RWPE2 (cell line): ENCODE data around the gene L3MBTL4.

ENCODE experiments used
- ATAC-seq: fragments of 200-7000 bp; cut with Tn5 transposase; 3 replicates; pipeline ENCODE4 v1.9.1; 2021; ENCODE audit warnings: low read depth
- DNase-seq: peaks from one replicate; pipeline ENCODE4 v3.0.0-alpha.2; 2020; ENCODE audit warnings: low spot score
- H3K27ac ChIP-seq: fragments of 450-650 bp; 2 replicates; pipeline ENCODE4 v1.5.1; 2017; ENCODE audit warnings: mild to moderate bottlenecking; ENCODE audit not compliant: poor library complexity, severe bottlenecking
- H3K27me3 ChIP-seq: fragments of 250-450 bp; sonication (Bioruptor Pico); 2 replicates; pipeline ENCODE4 v1.5.1; 2021; ENCODE audit warnings: mild to moderate bottlenecking, moderate library complexity; ENCODE audit not compliant: insufficient read depth, poor library complexity, severe bottlenecking
- H3K36me3 ChIP-seq: fragments of 250-450 bp; sonication (Bioruptor Pico); 2 replicates; pipeline ENCODE4 v1.5.1; 2020; ENCODE audit warnings: low read depth, mild to moderate bottlenecking, moderate library complexity
- H3K4me1 ChIP-seq: fragments of 250-450 bp; sonication (Bioruptor Pico); 2 replicates; pipeline ENCODE4 v1.5.1; 2021; ENCODE audit warnings: mild to moderate bottlenecking, moderate library complexity; ENCODE audit not compliant: insufficient read depth, poor library complexity, severe bottlenecking
- H3K4me3 ChIP-seq: fragments of 250-450 bp; sonication (Bioruptor Pico); 2 replicates; pipeline ENCODE4 v1.5.1; 2021; ENCODE audit warnings: mild to moderate bottlenecking, moderate library complexity; ENCODE audit not compliant: severe bottlenecking
- H3K9me3 ChIP-seq: fragments of 250-450 bp; sonication (Bioruptor Pico); 2 replicates; pipeline ENCODE4 v1.5.1; 2021; ENCODE audit warnings: mild to moderate bottlenecking, moderate library complexity; ENCODE audit not compliant: severe bottlenecking
- CTCF ChIP-seq: fragments of 450-650 bp; IDR thresholded peaks from one replicate; pipeline ENCODE4 v1.5.1; 2017; ENCODE audit warnings: mild to moderate bottlenecking, moderate library complexity; ENCODE audit not compliant: poor library complexity, severe bottlenecking

Gene L3MBTL4

GRCh38 chr18:6059551-6059950 lies 355.2 kb downstream of the L3MBTL4 start:
- Histone ChIP-seq H3K27me3 (no peaks in the 10 kb centered on the region), H3K9me3 (no peaks in the 10 kb centered on the region), H3K4me1 (no peaks in the 10 kb centered on the region), H3K27ac (no peak overlapping the region), H3K36me3 (no peaks in the 10 kb centered on the region), H3K4me3 (no peak overlapping the region)
- no peak for TF ChIP-seq CTCF
- DNase-seq (no peak), ATAC-seq (no peak)

- no peak for TF ChIP-seq CTCF
- Histone ChIP-seq H3K36me3 (no peaks in the 10 kb centered on the region), H3K4me1 (no peaks in the 10 kb centered on the region), H3K4me3 (no peak overlapping the region), H3K27me3 (no peaks in the 10 kb centered on the region), H3K27ac (no peak overlapping the region), H3K9me3 (no peaks in the 10 kb centered on the region)
- DNase-seq (no peak), ATAC-seq (no peak)
These were observed 355.8 kb downstream of the L3MBTL4 start for GRCh38 chr18:6058941-6059340.

DNA sequence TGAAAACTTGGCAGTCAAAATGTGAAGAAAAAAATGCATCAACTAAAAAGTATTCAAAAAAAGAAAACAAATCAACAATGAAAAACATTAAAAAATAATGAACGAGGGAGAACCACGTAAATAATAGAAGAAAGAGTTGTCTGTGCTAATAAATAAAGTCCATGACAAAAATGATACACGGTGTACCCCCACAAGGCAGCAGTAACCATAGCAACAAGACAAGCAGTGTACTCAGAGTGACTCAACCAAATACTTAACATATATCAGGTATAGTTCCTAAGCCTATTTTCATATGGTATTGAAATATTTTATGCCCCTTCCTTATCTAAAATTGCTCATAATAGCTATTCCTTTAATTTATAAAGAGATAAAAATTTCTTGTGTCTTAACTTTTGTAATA lies 357.1 kb downstream of the L3MBTL4 start:
- TF ChIP-seq CTCF, result no peak
- no peak overlapping the region for H3K27ac ChIP-seq
- DNase-seq (no peak), ATAC-seq (no peak)
- no peak overlapping the region for H3K4me3 ChIP-seq
- no peaks in the 10 kb centered on the region for H3K27me3 ChIP-seq
- H3K36me3 ChIP-seq, result no peaks in the 10 kb centered on the region
- no peaks in the 10 kb centered on the region for H3K4me1 ChIP-seq
- H3K9me3 ChIP-seq, result no peaks in the 10 kb centered on the region

DNA sequence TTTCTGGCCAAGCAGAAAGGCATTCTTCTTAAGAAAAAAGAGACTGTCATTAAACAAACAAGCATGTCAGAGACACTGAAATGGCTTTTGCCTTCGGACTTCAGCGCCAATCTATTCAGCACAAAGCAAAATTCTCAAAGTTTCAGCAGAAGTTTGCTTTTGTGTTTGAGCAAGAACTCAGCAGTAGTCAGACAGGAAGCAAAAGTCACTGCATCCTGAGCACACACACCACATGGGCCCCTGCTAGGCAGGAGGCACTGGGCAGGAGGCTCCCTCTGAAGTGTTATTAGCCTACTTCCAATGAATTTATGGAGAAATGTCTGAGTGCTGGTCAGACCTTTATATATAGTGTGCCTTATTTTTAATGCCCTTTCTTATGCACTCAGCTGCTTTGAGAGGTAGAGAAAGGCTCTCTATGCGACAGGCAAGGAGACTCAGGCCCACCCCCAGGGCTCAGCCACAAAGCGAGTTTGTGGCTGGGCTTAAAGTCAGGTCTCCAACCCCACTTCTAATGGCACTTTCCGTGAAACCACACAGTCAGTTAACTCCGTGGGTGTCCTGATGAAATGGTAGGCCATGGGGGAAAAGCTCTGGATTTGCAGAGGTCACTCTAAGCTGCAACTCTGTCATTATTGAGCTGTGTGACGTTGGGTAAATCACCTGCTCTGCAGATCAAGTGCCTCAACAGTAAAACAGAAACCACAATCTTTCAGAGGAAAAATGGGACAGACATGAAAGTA lies 358.4 kb downstream of the L3MBTL4 start:
- Histone ChIP-seq H3K27me3 (no peaks in the 10 kb centered on the region), H3K4me3 (no peak overlapping the region), H3K27ac (no peak overlapping the region), H3K4me1 (no peaks in the 10 kb centered on the region), H3K36me3 (no peaks in the 10 kb centered on the region), H3K9me3 (no peaks in the 10 kb centered on the region)
- DNase-seq (no peak), ATAC-seq (0 out of 3 replicates have a peak, but pooled peaks have one; percentile 31)
- no peak for TF ChIP-seq CTCF

DNA sequence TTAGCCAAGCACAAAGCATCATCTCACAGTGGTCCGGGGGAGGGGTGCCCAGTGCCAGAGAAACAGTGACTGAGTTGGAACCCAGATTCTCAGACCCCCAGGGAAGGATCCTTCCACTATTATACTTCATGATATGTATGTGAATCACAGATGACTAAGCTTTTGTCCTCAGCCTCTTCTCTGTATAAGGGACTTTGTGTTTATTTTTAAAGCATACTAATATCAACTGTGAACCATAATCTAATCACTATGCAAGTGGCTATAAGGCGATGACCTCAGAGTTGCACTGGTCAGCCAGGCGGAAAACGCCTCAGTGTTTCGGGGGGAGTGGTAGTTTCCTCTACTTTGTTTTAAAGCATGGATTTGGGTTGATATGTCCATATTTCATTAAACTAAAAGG lies 359.0 kb downstream of the L3MBTL4 start:
- no peak for DNase-seq
- no peak for TF ChIP-seq CTCF
- no peak overlapping the region for H3K4me3 ChIP-seq
- H3K36me3 ChIP-seq, result no peaks in the 10 kb centered on the region
- H3K27ac ChIP-seq, result no peak overlapping the region
- H3K9me3 ChIP-seq, result no peaks in the 10 kb centered on the region
- H3K27me3 ChIP-seq, result no peaks in the 10 kb centered on the region
- H3K4me1 ChIP-seq, result no peaks in the 10 kb centered on the region
- peak; percentile 36; the same call in 2 of the 3 replicates for ATAC-seq
